NT2/D1 (cell line): ENCODE data around the gene RFX3.

Experiments used
- DNase-seq: peaks from one replicate; pipeline ENCODE4 v3.0.0-alpha.2; 2011; ENCODE audit warnings: low read depth, low spot score
- H3K27me3 ChIP-seq: 2 replicates; pipeline ENCODE4 v1.6.0; 2011; ENCODE audit warnings: mild to moderate bottlenecking; ENCODE audit not compliant: insufficient read length, insufficient read depth
- H3K36me3 ChIP-seq: 2 replicates; pipeline ENCODE4 v1.6.1; 2011; ENCODE audit warnings: mild to moderate bottlenecking, low read length, mixed read lengths; ENCODE audit not compliant: insufficient read depth, insufficient read length
- H3K4me1 ChIP-seq: 2 replicates; pipeline ENCODE4 v1.5.1; 2011; ENCODE audit not compliant: insufficient read depth, insufficient read length
- H3K4me3 ChIP-seq: 2 replicates; pipeline ENCODE4 v1.5.1; 2011; ENCODE audit warnings: low read depth; ENCODE audit not compliant: insufficient read length
- H3K9ac ChIP-seq: 2 replicates; pipeline ENCODE4 v1.6.0; 2011; ENCODE audit warnings: low read depth; ENCODE audit not compliant: insufficient read length
- H3K9me3 ChIP-seq: 2 replicates; pipeline ENCODE4 v1.5.1; 2011; ENCODE audit warnings: mild to moderate bottlenecking, low read length; ENCODE audit not compliant: insufficient read depth
- SUZ12 ChIP-seq: IDR thresholded peaks from 2 replicates; pipeline ENCODE4 v1.6.1; 2011; ENCODE audit not compliant: insufficient read length, insufficient read depth; ENCODE audit errors: extremely low read depth
- YY1 ChIP-seq: IDR thresholded peaks from 2 replicates; pipeline ENCODE4 v1.6.1; 2011; ENCODE audit not compliant: insufficient read length, insufficient read depth
- ZNF274 ChIP-seq: IDR thresholded peaks from 2 replicates; pipeline ENCODE4 v1.6.1; 2011; ENCODE audit warnings: mild to moderate bottlenecking, low read depth, low read length

RFX3 gene

DNA sequence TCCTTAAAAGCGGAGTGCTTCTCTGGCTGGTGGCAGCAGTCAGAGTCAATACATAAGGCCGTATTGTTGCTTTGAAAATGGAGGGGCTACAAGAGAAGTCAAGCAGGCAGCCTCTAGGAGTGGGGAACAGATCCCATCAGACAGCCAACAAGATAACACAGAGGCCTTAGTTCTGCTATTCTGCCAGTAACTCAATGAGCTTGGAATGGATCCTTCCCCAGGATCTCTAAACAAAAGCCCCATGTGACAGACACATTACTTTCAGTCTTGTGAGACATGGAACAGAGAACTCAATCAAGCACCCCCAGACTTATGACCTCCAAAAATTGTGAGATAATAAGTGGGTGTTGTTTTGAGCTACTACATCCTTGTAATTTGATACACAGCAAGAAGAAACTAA is 158.6 kb downstream of the RFX3 start:
- no peaks in the 10 kb centered on the region for H3K36me3 ChIP-seq
- no peak overlapping the region for H3K4me3 ChIP-seq
- TF ChIP-seq YY1 = no peak
- no peak for TF ChIP-seq SUZ12
- no peak for TF ChIP-seq ZNF274
- no peak overlapping the region for H3K9ac ChIP-seq
- DNase-seq = no peak
- no peaks in the 10 kb centered on the region for H3K27me3 ChIP-seq
- H3K9me3 ChIP-seq = no peaks in the 10 kb centered on the region
- H3K4me1 ChIP-seq = no peaks in the 10 kb centered on the region

DNA sequence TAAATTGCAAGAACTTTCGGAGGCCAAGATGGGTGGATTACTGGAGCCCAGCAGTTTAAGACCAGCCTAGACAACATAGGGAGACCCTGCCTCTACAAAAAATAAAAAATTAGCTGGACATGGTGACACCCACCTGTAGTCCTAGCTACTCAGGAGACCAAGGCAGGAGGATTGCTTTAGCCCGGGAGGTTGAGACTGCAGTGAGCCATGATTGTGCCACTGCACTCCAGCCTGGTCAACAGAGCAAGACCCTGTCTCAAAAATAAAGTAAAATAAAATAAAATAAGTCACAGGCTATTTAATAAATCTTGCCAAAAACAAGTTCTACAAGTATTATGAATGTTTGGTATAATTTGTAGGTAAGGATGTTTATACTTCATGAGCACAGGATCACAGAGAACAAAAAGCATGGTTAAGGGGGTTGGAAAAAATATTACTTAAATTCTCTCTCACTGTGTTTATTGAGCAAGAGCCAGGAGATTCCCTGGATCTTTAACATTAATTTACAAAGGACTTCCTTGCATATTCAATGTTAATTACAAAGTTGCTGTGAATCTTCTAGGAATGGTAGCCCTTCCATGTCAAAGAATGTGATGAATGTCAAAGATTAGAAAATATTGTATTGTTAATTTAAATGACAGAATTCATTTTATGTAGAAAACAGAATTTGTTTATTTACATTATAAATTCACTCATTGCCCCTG is 164.0 kb downstream of the RFX3 start:
- no peak for DNase-seq
- Histone ChIP-seq H3K36me3 (no peaks in the 10 kb centered on the region), H3K4me1 (no peaks in the 10 kb centered on the region), H3K9me3 (no peaks in the 10 kb centered on the region), H3K9ac (no peak overlapping the region), H3K4me3 (no peak overlapping the region), H3K27me3 (no peaks in the 10 kb centered on the region)
- no peak for TF ChIP-seq SUZ12
- TF ChIP-seq YY1 = no peak
- TF ChIP-seq ZNF274 = no peak

DNA sequence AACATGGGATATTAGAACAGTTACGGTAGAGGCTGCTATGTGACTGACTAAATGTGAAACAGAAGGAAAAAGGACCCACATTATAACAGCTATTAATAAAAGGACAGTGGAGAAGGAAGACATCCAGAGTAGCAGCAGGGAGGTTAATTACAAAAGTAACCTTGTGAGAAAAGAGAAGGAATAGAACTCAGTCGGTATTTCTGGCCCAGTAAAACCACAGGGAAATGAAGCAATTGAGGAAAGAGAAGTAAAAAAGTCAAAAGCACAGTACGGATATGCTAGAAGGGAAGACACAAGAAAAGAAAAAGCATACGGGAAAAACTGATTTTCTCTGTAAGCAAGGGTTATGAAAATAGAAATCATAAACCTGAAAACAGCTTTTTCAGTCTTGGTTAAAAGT is 164.7 kb downstream of the RFX3 start:
- Histone ChIP-seq H3K9me3 (no peaks in the 10 kb centered on the region), H3K4me3 (no peak overlapping the region), H3K9ac (no peak overlapping the region), H3K27me3 (no peaks in the 10 kb centered on the region), H3K4me1 (no peaks in the 10 kb centered on the region), H3K36me3 (no peaks in the 10 kb centered on the region)
- TF ChIP-seq SUZ12 (no peak), YY1 (no peak)
- no peak for DNase-seq

DNA sequence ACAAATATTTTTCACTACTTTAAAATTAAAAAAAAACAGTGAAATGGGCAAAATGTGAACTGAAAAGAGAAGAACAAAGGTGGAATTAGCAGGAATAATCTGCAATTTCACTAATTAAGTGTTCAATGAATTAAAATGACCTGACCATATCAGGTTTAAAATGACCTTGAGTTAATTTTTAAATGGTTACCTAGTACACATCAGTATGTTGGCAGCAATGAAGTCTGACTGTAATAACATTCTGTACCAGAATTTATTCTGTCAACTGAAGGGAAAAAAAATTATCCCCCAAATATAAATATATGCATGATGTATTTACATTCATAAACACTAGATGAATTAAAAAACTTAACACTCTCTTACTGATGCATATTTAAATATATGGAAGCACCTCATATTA is 165.6 kb downstream of the RFX3 start:
- Histone ChIP-seq H3K4me3 (no peak overlapping the region), H3K9me3 (no peaks in the 10 kb centered on the region), H3K9ac (no peak overlapping the region), H3K27me3 (no peaks in the 10 kb centered on the region), H3K36me3 (no peaks in the 10 kb centered on the region), H3K4me1 (no peaks in the 10 kb centered on the region)
- TF ChIP-seq YY1 (no peak), ZNF274 (no peak), SUZ12 (no peak)
- DNase-seq = no peak

DNA sequence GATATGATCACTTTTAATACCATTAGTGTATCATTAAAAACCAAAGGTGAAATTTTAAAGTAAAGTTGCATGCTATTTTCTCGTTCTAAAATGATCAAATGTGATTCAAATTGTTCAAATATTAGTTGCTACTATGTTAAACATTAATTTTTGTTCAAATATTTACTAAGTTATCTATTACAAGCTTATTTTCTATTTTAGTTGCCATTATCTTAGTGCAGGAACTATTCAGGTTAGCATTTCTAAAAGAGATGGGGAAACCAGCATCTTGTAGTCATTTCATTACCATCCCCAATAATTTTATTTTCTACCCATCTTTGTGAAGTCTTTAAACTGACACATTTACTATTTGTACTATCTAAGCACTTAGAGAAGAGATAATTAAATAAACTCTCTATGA is 166.0 kb downstream of the RFX3 start:
- Histone ChIP-seq H3K4me1 (no peaks in the 10 kb centered on the region), H3K36me3 (no peaks in the 10 kb centered on the region), H3K9ac (no peak overlapping the region), H3K4me3 (no peak overlapping the region), H3K9me3 (no peaks in the 10 kb centered on the region), H3K27me3 (no peaks in the 10 kb centered on the region)
- DNase-seq = no peak
- no peak for TF ChIP-seq YY1
- no peak for TF ChIP-seq ZNF274
- TF ChIP-seq SUZ12 = no peak

DNA sequence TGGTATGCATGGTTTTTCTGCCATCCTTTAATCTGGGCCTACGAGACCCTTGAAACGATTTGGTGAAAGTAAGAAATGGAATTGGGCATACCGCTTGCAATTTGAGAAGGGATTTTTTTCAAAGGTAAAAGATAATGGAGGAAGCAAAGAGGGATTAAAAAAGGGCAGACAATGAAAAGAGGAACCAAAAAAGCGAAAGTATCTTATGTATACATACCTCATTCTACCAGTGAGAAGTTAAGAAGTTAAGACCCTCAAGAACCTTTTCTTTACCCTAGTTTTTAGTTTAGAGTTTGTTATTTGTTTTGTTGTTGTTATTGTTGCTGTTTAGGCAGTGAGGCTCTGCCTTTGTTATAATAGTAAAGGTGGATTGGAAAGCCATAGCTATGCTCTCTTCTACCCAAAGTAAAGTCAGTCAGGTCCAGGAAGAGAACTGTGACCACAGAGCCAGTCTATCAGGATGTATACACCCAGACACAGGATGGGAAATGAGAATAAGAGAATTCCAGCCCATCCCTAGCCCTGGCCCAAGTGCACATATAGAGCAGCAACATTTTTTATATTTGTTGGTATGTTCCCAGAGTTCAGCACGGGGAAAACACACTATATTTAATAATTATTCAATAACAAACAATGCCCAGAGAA is 166.6 kb downstream of the RFX3 start:
- Histone ChIP-seq H3K36me3 (no peaks in the 10 kb centered on the region), H3K4me3 (no peak overlapping the region), H3K9me3 (peaks cover 3% of the 10 kb centered on the region; the same call in 1 of the 2 replicates), H3K9ac (no peak overlapping the region), H3K27me3 (no peaks in the 10 kb centered on the region), H3K4me1 (no peaks in the 10 kb centered on the region)
- no peak for TF ChIP-seq SUZ12
- DNase-seq = no peak

DNA sequence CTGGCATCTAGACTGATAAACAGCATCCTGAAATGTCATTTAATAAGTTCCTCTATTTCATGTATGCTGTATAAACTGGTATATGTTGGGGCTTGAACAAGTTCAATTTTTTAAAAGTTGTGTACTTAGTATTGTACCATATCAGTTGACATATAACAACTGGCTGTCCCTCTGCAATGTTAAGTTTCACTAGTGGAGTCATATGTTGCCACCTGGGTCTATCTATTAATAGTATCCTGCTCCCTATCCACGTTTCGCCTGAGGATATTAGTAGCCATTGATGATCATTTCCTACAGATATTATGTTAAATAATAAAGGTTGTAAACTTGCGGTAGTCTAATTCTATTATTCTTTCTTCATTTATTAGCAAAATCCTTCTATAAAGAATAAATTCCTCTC is 177.6 kb downstream of the RFX3 start:
- no peaks in the 10 kb centered on the region for H3K9me3 ChIP-seq
- H3K9ac ChIP-seq = no peak overlapping the region
- H3K36me3 ChIP-seq = no peaks in the 10 kb centered on the region
- TF ChIP-seq YY1 (no peak), SUZ12 (no peak), ZNF274 (no peak)
- H3K4me1 ChIP-seq = no peaks in the 10 kb centered on the region
- DNase-seq = no peak
- no peak overlapping the region for H3K4me3 ChIP-seq
- H3K27me3 ChIP-seq = no peaks in the 10 kb centered on the region
